ENCODE measurements around the gene SBDS. TPM values are rescaled to one million over a fixed set of nuclear protein-coding genes. Genes with fewer than 3 reads are reported as not detected.
A peak's percentile ranks its signal among the peaks of the same experiment; 100 is the strongest.
"Not testable (repeated sequence)": the region's sequence is repeated elsewhere in the genome, so short reads cannot be mapped to it uniquely, and the experiment has no call there.

SBDS gene
- 78.9 and 83.7 TPM in 2 replicates for total RNA-seq

GRCh38 chr7:66995050-66995776 lies at the start of gene SBDS:
Gene SBDS (minus strand): TSS chr7:66995586. CDS start chr7:66995417, 169 bp downstream.
- Histone ChIP-seq H2AFZ (ENCODE audit: low read length) (peak within 1 kb of the TSS; percentile 62), H3K36me3 (ENCODE audit: insufficient read depth, low read length) (peaks cover 16% of the 10 kb centered on the region), H3K27ac (ENCODE audit: low read depth, low read length) (peak within 1 kb of the TSS; percentile 97), H3K4me2 (ENCODE audit: insufficient read depth, low read length) (peak within 1 kb of the TSS; percentile 83), H3K4me3 (ENCODE audit: insufficient read depth, low read length) (peak within 1 kb of the TSS; percentile 86), H3K79me2 (ENCODE audit: insufficient read depth, low read length) (peaks cover 31% of the 10 kb centered on the region)
- not testable (repeated sequence) for H3K4me1 ChIP-seq (ENCODE audit: insufficient read depth, low read length); H3K9me3 ChIP-seq (ENCODE audit: low read depth, low read length); H3K27me3 ChIP-seq (ENCODE audit: insufficient read depth, low read length); H4K20me1 ChIP-seq (ENCODE audit: insufficient read depth, low read length)
- DNase-seq (ENCODE audit: insufficient read length, low spot score, missing footprints), result peak; percentile 38
- peak; percentile 3 for TF ChIP-seq CTCF (IDR thresholded peaks at IDR 0.05; ENCODE audit: extremely low read depth, low read depth, low read length)

GRCh38 chr7:67043559-67043930 lies 48.2 kb upstream of the SBDS start:
- Histone ChIP-seq H3K4me1 (ENCODE audit: insufficient read depth, low read length) (peaks cover 22% of the 10 kb centered on the region), H3K27ac (ENCODE audit: low read depth, low read length) (peak overlapping the region; percentile 6), H3K4me2 (ENCODE audit: insufficient read depth, low read length) (peak overlapping the region; percentile 4)
- DNase-seq (ENCODE audit: insufficient read length, low spot score, missing footprints); H3K4me3 ChIP-seq (ENCODE audit: insufficient read depth, low read length); H3K27me3 ChIP-seq (ENCODE audit: insufficient read depth, low read length); H4K20me1 ChIP-seq (ENCODE audit: insufficient read depth, low read length); H3K9me3 ChIP-seq (ENCODE audit: low read depth, low read length); H3K79me2 ChIP-seq (ENCODE audit: insufficient read depth, low read length); H2AFZ ChIP-seq (ENCODE audit: low read length); H3K36me3 ChIP-seq (ENCODE audit: insufficient read depth, low read length): not testable (repeated sequence)

- peaks cover 22% of the 10 kb centered on the region for H3K4me1 ChIP-seq (ENCODE audit: insufficient read depth, low read length)
- not testable (repeated sequence) for H3K27me3 ChIP-seq (ENCODE audit: insufficient read depth, low read length); H3K4me3 ChIP-seq (ENCODE audit: insufficient read depth, low read length); H3K9me3 ChIP-seq (ENCODE audit: low read depth, low read length); H3K79me2 ChIP-seq (ENCODE audit: insufficient read depth, low read length); H4K20me1 ChIP-seq (ENCODE audit: insufficient read depth, low read length); H2AFZ ChIP-seq (ENCODE audit: low read length); H3K36me3 ChIP-seq (ENCODE audit: insufficient read depth, low read length); DNase-seq (ENCODE audit: insufficient read length, low spot score, missing footprints)
- H3K4me2 ChIP-seq (ENCODE audit: insufficient read depth, low read length), result peak overlapping the region; percentile 4
- peak overlapping the region; percentile 82 for H3K27ac ChIP-seq (ENCODE audit: low read depth, low read length)
These were observed 47.6 kb upstream of the SBDS start for GRCh38 chr7:67042781-67043558.

DNA sequence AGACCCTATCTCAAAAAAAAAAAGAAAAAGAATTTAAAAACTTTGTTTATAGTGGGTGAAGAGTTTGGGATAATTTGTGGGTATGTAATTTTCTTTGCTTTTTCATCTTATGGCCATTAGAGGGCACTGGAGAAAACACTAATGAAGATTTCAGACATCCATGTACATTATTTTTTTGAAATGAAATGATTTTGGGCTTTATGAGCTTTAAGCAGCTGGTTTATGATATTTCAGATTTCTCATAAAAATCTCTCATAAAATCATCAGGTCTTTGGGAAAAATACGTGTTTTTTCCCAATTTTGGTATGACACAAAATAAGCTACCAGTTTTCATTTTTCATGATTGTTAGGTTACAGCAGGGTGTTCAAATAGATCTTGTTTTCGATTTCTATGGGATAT lies 45.4 kb upstream of the SBDS start:
- H3K79me2 ChIP-seq (ENCODE audit: insufficient read depth, low read length); H3K36me3 ChIP-seq (ENCODE audit: insufficient read depth, low read length); DNase-seq (ENCODE audit: insufficient read length, low spot score, missing footprints); H2AFZ ChIP-seq (ENCODE audit: low read length); H3K4me3 ChIP-seq (ENCODE audit: insufficient read depth, low read length); H3K9me3 ChIP-seq (ENCODE audit: low read depth, low read length); H4K20me1 ChIP-seq (ENCODE audit: insufficient read depth, low read length); H3K27me3 ChIP-seq (ENCODE audit: insufficient read depth, low read length): not testable (repeated sequence)
- Histone ChIP-seq H3K27ac (ENCODE audit: low read depth, low read length) (peak overlapping the region; percentile 71), H3K4me2 (ENCODE audit: insufficient read depth, low read length) (peak overlapping the region; percentile 39), H3K4me1 (ENCODE audit: insufficient read depth, low read length) (peaks cover 22% of the 10 kb centered on the region)
- TF ChIP-seq CTCF (IDR thresholded peaks at IDR 0.05; ENCODE audit: extremely low read depth, low read depth, low read length), result peak; percentile 41

GRCh38 chr7:67036432-67037395 lies 41.3 kb upstream of the SBDS start:
- DNase-seq (ENCODE audit: insufficient read length, low spot score, missing footprints); H3K4me1 ChIP-seq (ENCODE audit: insufficient read depth, low read length); H3K36me3 ChIP-seq (ENCODE audit: insufficient read depth, low read length); H3K4me3 ChIP-seq (ENCODE audit: insufficient read depth, low read length); H3K27me3 ChIP-seq (ENCODE audit: insufficient read depth, low read length); H2AFZ ChIP-seq (ENCODE audit: low read length); H4K20me1 ChIP-seq (ENCODE audit: insufficient read depth, low read length); H3K4me2 ChIP-seq (ENCODE audit: insufficient read depth, low read length); H3K9me3 ChIP-seq (ENCODE audit: low read depth, low read length); H3K27ac ChIP-seq (ENCODE audit: low read depth, low read length); H3K79me2 ChIP-seq (ENCODE audit: insufficient read depth, low read length): not testable (repeated sequence)

Measured in osteoblast (primary cell).